K562 (cell line): ENCODE data around the gene SPATA45. TPM values are rescaled to one million over a fixed set of nuclear protein-coding genes. Genes with fewer than 3 reads are reported as not detected.

Source experiments
- CC2D1A ChIP-seq: fragments of 450-650 bp; IDR thresholded peaks from 2 replicates; pipeline ENCODE4 v1.6.1; 2017; ENCODE audit warnings: mild to moderate bottlenecking
- CTBP1 ChIP-seq: fragments of 450-650 bp; IDR thresholded peaks from 2 replicates; pipeline ENCODE4 v1.6.1; 2016; ENCODE audit warnings: borderline replicate concordance
- EP300 ChIP-seq: IDR thresholded peaks from 2 replicates; pipeline ENCODE4 v1.6.1; 2012; ENCODE audit warnings: low read length, improper control_type of control experiment
- FIP1L1 ChIP-seq: fragments of 200-400 bp; formaldehyde crosslinking; IDR thresholded peaks from 2 replicates; pipeline ENCODE4 v1.6.1; 2018; ENCODE audit warnings: mild to moderate bottlenecking, low read depth, low read length; ENCODE audit not compliant: poor library complexity, severe bottlenecking
- MIER1 ChIP-seq: fragments of 450-650 bp; IDR thresholded peaks from 2 replicates; pipeline ENCODE4 v1.6.1; 2016; ENCODE audit warnings: antibody characterized with exemption, mild to moderate bottlenecking, low read depth
- NUFIP1 ChIP-seq: fragments of 450-650 bp; IDR thresholded peaks from 2 replicates; pipeline ENCODE4 v1.6.1; 2018; ENCODE audit not compliant: partially characterized antibody
- PCBP1 ChIP-seq: fragments of 200-400 bp; formaldehyde crosslinking; IDR thresholded peaks from 2 replicates; pipeline ENCODE4 v1.6.1; 2018; ENCODE audit warnings: mild to moderate bottlenecking, low read depth, low read length; ENCODE audit not compliant: poor library complexity, severe bottlenecking
- POLR2AphosphoS5 ChIP-seq: IDR thresholded peaks from 2 replicates; pipeline ENCODE4 v1.6.1; 2011; ENCODE audit warnings: mild to moderate bottlenecking, low read depth, low read length, moderate library complexity; ENCODE audit not compliant: control insufficient read depth, insufficient read depth
- SMAD3 ChIP-seq: fragments of 450-650 bp; formaldehyde crosslinking; conservative IDR thresholded peaks from 2 replicates; pipeline ENCODE4 v1.4.0; 2020; ENCODE audit warnings: mild to moderate bottlenecking
- TGIF2 ChIP-seq: sonication (generic); formaldehyde crosslinking; IDR thresholded peaks from 2 replicates; pipeline ENCODE4 v1.8.1; 2022; ENCODE audit warnings: mild to moderate bottlenecking, missing genetic modification reagents, moderate library complexity
- XRCC4 ChIP-seq: IDR thresholded peaks from one replicate; pipeline ENCODE4 v1.6.1; 2011; ENCODE audit not compliant: insufficient read depth, insufficient read length; ENCODE audit errors: extremely low read depth
- ZKSCAN1 ChIP-seq: fragments of 150-350 bp; IDR thresholded peaks from 2 replicates; pipeline ENCODE4 v1.6.1; 2016; ENCODE audit warnings: low read depth, low read length
- ZNF212 ChIP-seq: fragments of 450-650 bp; formaldehyde crosslinking; IDR thresholded peaks from 2 replicates; pipeline ENCODE4 v1.4.0; 2020; ENCODE audit warnings: mild to moderate bottlenecking
- ZNF224 ChIP-seq: sonication (generic); formaldehyde crosslinking; IDR thresholded peaks from 2 replicates; pipeline ENCODE4 v1.8.0; 2022; ENCODE audit warnings: mild to moderate bottlenecking, missing genetic modification reagents
- ZNF282 ChIP-seq: sonication (generic); formaldehyde crosslinking; IDR thresholded peaks from 2 replicates; pipeline ENCODE4 v1.8.1; 2023; ENCODE audit warnings: missing genetic modification reagents
- ZNF584 ChIP-seq: fragments of 200-800 bp; sonication (Bioruptor generic); IDR thresholded peaks from 2 replicates; pipeline ENCODE4 v1.6.1; 2016; ENCODE audit warnings: low read depth, mild to moderate bottlenecking, missing genetic modification characterization, missing compliant biosample characterization
- ZZZ3 ChIP-seq: fragments of 450-650 bp; IDR thresholded peaks from 2 replicates; pipeline ENCODE4 v1.6.1; 2016; ENCODE audit warnings: antibody characterized with exemption, mild to moderate bottlenecking, moderate library complexity
- polyA plus RNA-seq, 8 experiments: library from polyadenylated mRNA; depleted of rRNA in 4 of 8; stranded (reverse) in 5 of 8; unstranded in 3 of 8; fragments of >200 nt; fragmentation: Nextera tagmentation in 2 of 8; fragmentation: Illumina TruSeq in 1 of 8; extraction: Ambion mirVana in 2 of 8; extraction: Trizol in 1 of 8; gene quantifications; 2 replicates each; pipeline versions ENCODE4 v1.2.1 to v1.2.3, GENCODE V29; 2011 to 2014; ENCODE audit warnings: inconsistent platforms in 1 of 8, missing spikeins in 1 of 8
- total RNA-seq, 7 experiments: library from RNA; depleted of rRNA in 6 of 7; stranded (reverse); fragments of >200 nt in 6 of 7; fragmentation: Illumina TruSeq in 2 of 7; extraction: Trizol in 2 of 7; gene quantifications; 2 replicates each; pipeline versions ENCODE4 v1.2.1 to v1.2.3, GENCODE V29; 2011 to 2021; ENCODE audit warnings: low replicate concordance in 1 of 7
- TF ChIP-seq, protein P1 (sequence below): sonication (generic); formaldehyde crosslinking; IDR thresholded peaks from 2 replicates; pipeline ENCODE4 v1.8.1; 2023; ENCODE audit warnings: mild to moderate bottlenecking, missing genetic modification reagents
- TF ChIP-seq, protein P2 (sequence below), 2 experiments: fragments of 450-650 bp in 1 of 2; sonication (generic) in 1 of 2; formaldehyde crosslinking in 1 of 2; IDR thresholded peaks in 1 of 2; conservative IDR thresholded peaks in 1 of 2; 2 replicates each; pipeline versions ENCODE4 v1.6.1 to v1.8.1; 2016 to 2023; ENCODE audit warnings: mild to moderate bottlenecking in 2 of 2, moderate library complexity in 2 of 2, inconsistent platforms in 1 of 2, missing genetic modification reagents in 1 of 2
- TF ChIP-seq, protein P3 (sequence below): fragments of 250-450 bp; sonication (Bioruptor Pico); IDR thresholded peaks from 2 replicates; pipeline ENCODE4 v1.4.0; 2020
- TF ChIP-seq, protein P4 (sequence below), 2 experiments: fragments of 250-450 bp in 1 of 2; fragments of 450-650 bp in 1 of 2; sonication (Bioruptor Pico) in 1 of 2; IDR thresholded peaks; 2 replicates each; pipeline versions ENCODE4 v1.6.1 to v1.8.0; 2016 to 2021; ENCODE audit warnings: mild to moderate bottlenecking in 2 of 2, moderate library complexity in 2 of 2, missing compliant biosample characterization in 1 of 2, missing genetic modification characterization in 1 of 2

Gene SPATA45
- total and polyA plus RNA-seq, 9 of the 15 experiments (the other 6 are each of a cell fraction or from before 2014, with no cell fraction given): 0.18 TPM; not detected in 8

DNA sequence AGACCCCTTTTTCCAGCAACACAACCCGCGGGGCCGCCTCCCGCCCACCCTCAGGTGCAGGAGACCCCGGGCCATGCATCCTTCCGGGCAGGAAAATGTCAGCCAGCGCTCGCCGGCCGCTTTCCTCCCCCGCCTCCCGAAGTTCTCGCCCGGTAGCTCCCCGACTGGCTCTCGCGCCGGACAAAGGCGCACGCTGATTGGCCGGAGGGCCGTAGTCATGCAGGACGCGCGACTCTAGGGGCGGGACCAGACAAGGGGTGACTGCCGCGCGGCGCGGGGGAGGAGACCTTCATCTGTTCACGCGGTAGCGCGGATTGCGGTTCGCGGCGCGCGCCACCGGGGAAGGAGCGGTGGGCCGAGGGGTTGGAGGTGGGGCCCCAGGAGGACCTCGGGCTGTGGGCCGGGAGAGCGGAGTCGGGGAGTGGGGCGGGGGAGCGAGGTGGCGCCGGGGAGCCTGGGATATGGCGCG lies 10.6 kb upstream of the SPATA45 start, which contains the start of gene FLVCR1 (continued):
- TF ChIP-seq, protein P1, sequence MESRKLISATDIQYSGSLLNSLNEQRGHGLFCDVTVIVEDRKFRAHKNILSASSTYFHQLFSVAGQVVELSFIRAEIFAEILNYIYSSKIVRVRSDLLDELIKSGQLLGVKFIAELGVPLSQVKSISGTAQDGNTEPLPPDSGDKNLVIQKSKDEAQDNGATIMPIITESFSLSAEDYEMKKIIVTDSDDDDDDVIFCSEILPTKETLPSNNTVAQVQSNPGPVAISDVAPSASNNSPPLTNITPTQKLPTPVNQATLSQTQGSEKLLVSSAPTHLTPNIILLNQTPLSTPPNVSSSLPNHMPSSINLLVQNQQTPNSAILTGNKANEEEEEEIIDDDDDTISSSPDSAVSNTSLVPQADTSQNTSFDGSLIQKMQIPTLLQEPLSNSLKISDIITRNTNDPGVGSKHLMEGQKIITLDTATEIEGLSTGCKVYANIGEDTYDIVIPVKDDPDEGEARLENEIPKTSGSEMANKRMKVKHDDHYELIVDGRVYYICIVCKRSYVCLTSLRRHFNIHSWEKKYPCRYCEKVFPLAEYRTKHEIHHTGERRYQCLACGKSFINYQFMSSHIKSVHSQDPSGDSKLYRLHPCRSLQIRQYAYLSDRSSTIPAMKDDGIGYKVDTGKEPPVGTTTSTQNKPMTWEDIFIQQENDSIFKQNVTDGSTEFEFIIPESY (CRISPR knock-in tag): peak; percentile 47; the same call in 1 of the 2 replicates
- TF ChIP-seq, protein P2, sequence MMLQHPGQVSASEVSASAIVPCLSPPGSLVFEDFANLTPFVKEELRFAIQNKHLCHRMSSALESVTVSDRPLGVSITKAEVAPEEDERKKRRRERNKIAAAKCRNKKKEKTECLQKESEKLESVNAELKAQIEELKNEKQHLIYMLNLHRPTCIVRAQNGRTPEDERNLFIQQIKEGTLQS (IDR thresholded peaks at IDR 0.05): no peak; the same call in 1 of the 2 replicates
- TF ChIP-seq, protein P2 (CRISPR knock-in tag; conservative IDR thresholded peaks at IDR 0.05): peak; percentile 48; the same call in 1 of the 2 replicates
- TF ChIP-seq TGIF2 (CRISPR knock-in tag) (no peak), ZNF282 (CRISPR knock-in tag) (no peak), ZZZ3 (no peak), SMAD3 (no peak), NUFIP1 (no peak), XRCC4 (no peak), MIER1 (no peak), ZNF212 (CRISPR knock-in tag) (no peak), FIP1L1 (peak; percentile 90), CC2D1A (0 out of 2 replicates have a peak, but pooled peaks have one; percentile 8), ZKSCAN1 (no peak), PCBP1 (peak; percentile 76), CTBP1 (peak; percentile 93; the same call in 1 of the 2 replicates), ZNF224 (CRISPR knock-in tag) (no peak), POLR2AphosphoS5 (peak; percentile 53), EP300 (peak; percentile 6; the same call in 1 of the 2 replicates), ZNF584 (CRISPR knock-in tag) (no peak)
- TF ChIP-seq, protein P3, sequence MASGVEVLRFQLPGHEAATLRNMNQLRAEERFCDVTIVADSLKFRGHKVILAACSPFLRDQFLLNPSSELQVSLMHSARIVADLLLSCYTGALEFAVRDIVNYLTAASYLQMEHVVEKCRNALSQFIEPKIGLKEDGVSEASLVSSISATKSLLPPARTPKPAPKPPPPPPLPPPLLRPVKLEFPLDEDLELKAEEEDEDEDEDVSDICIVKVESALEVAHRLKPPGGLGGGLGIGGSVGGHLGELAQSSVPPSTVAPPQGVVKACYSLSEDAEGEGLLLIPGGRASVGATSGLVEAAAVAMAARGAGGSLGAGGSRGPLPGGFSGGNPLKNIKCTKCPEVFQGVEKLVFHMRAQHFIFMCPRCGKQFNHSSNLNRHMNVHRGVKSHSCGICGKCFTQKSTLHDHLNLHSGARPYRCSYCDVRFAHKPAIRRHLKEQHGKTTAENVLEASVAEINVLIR (CRISPR knock-in tag): peak; percentile 54; the same call in 1 of the 2 replicates
- TF ChIP-seq, protein P4, sequence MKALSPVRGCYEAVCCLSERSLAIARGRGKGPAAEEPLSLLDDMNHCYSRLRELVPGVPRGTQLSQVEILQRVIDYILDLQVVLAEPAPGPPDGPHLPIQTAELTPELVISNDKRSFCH (CRISPR knock-in tag; IDR thresholded peaks at IDR 0.05): no peak
- TF ChIP-seq, protein P4 (tag; IDR thresholded peaks at IDR 0.05): peak; percentile 8; the same call in 1 of the 2 replicates
